ENCODE measurements around the gene TCF23. TPM values are rescaled to one million over a fixed set of nuclear protein-coding genes. Genes with fewer than 3 reads are reported as not detected.

The TCF23 gene
- total RNA-seq, 1 donor from 2014 or later = not detected

DNA sequence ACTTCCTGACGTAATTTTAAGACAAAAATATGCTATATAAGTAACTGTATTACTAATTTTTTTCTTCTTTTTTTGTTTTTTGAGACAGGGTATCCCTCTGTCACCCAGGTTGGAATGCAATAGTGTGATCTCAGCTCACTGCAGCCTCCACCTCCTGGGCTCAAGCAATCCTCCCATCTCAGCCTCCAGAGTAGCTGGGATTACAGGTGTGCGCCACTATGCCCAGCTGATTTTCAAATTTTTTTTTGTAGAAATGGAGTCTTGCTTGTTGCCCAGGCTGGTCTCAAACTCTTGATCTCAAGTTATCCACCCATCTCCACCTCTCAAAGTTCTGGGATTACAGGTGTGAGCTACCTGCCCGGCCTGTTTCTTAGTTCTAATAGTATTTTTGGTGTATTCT lies 29.7 kb downstream of the TCF23 start:
- Histone ChIP-seq H3K4me1 (ENCODE audit: insufficient read depth, low read length) (no peaks in the 10 kb centered on the region), H3K4me2 (ENCODE audit: low read length) (no peak overlapping the region), H3K9ac (ENCODE audit: low read length) (no peak overlapping the region), H3K9me3 (ENCODE audit: insufficient read depth, low read depth, low read length) (no peaks in the 10 kb centered on the region), H3K36me3 (ENCODE audit: insufficient read depth, low read length) (no peaks in the 10 kb centered on the region), H3K27me3 (ENCODE audit: insufficient read depth, low read length) (peaks cover 46% of the 10 kb centered on the region), H3K79me2 (ENCODE audit: insufficient read depth, low read length) (no peaks in the 10 kb centered on the region), H3K27ac (ENCODE audit: low read depth, low read length) (no peak overlapping the region), H3K4me3 (ENCODE audit: insufficient read depth, low read depth, low read length) (no peak overlapping the region), H2AFZ (ENCODE audit: low read depth, low read length) (no peak overlapping the region), H4K20me1 (ENCODE audit: insufficient read depth, low read length) (no peaks in the 10 kb centered on the region)
- TF ChIP-seq EZH2 (IDR thresholded peaks at IDR 0.05; ENCODE audit: insufficient read depth, low read length) = no peak
- peaks cover 3% of the 10 kb centered on the region for H3K4me1 Mint-ChIP-seq (ENCODE audit: low read depth, unreplicated experiment)
- H3K4me3 Mint-ChIP-seq (ENCODE audit: unreplicated experiment) = no peak overlapping the region
- FAIRE-seq (no peak), DNase-seq (ENCODE audit: low read depth) (no peak)
- no peak overlapping the region for H3K27ac Mint-ChIP-seq (ENCODE audit: unreplicated experiment)
- no peaks in the 10 kb centered on the region for H3K36me3 Mint-ChIP-seq (ENCODE audit: low read depth, unreplicated experiment)
- H3K27me3 Mint-ChIP-seq (ENCODE audit: low read depth, unreplicated experiment) = peaks cover 9% of the 10 kb centered on the region
- H3K9me3 Mint-ChIP-seq (ENCODE audit: unreplicated experiment) = peaks cover 4% of the 10 kb centered on the region

GRCh38 chr2:27179344-27180000 lies 30.7 kb downstream of the TCF23 start:
- Histone ChIP-seq H3K27ac (ENCODE audit: low read depth, low read length) (no peak overlapping the region), H3K9me3 (ENCODE audit: insufficient read depth, low read depth, low read length) (no peaks in the 10 kb centered on the region), H2AFZ (ENCODE audit: low read depth, low read length) (no peak overlapping the region), H3K9ac (ENCODE audit: low read length) (no peak overlapping the region), H4K20me1 (ENCODE audit: insufficient read depth, low read length) (no peaks in the 10 kb centered on the region), H3K27me3 (ENCODE audit: insufficient read depth, low read length) (peaks cover 36% of the 10 kb centered on the region), H3K36me3 (ENCODE audit: insufficient read depth, low read length) (no peaks in the 10 kb centered on the region), H3K79me2 (ENCODE audit: insufficient read depth, low read length) (no peaks in the 10 kb centered on the region), H3K4me1 (ENCODE audit: insufficient read depth, low read length) (no peaks in the 10 kb centered on the region), H3K4me3 (ENCODE audit: insufficient read depth, low read depth, low read length) (no peak overlapping the region), H3K4me2 (ENCODE audit: low read length) (no peak overlapping the region)
- Mint-ChIP-seq H3K4me1 (ENCODE audit: low read depth, unreplicated experiment) (peaks cover 3% of the 10 kb centered on the region), H3K27ac (ENCODE audit: unreplicated experiment) (no peak overlapping the region), H3K9me3 (ENCODE audit: unreplicated experiment) (peaks cover 4% of the 10 kb centered on the region), H3K27me3 (ENCODE audit: low read depth, unreplicated experiment) (peaks cover 9% of the 10 kb centered on the region), H3K36me3 (ENCODE audit: low read depth, unreplicated experiment) (no peaks in the 10 kb centered on the region), H3K4me3 (ENCODE audit: unreplicated experiment) (no peak overlapping the region)
- DNase-seq (ENCODE audit: low read depth) = no peak
- no peak for FAIRE-seq
- TF ChIP-seq EZH2 (IDR thresholded peaks at IDR 0.05; ENCODE audit: insufficient read depth, low read length) = no peak
- TF ChIP-seq, protein P1, sequence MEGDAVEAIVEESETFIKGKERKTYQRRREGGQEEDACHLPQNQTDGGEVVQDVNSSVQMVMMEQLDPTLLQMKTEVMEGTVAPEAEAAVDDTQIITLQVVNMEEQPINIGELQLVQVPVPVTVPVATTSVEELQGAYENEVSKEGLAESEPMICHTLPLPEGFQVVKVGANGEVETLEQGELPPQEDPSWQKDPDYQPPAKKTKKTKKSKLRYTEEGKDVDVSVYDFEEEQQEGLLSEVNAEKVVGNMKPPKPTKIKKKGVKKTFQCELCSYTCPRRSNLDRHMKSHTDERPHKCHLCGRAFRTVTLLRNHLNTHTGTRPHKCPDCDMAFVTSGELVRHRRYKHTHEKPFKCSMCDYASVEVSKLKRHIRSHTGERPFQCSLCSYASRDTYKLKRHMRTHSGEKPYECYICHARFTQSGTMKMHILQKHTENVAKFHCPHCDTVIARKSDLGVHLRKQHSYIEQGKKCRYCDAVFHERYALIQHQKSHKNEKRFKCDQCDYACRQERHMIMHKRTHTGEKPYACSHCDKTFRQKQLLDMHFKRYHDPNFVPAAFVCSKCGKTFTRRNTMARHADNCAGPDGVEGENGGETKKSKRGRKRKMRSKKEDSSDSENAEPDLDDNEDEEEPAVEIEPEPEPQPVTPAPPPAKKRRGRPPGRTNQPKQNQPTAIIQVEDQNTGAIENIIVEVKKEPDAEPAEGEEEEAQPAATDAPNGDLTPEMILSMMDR (IDR thresholded peaks at IDR 0.05; ENCODE audit: insufficient read depth, low read depth, low read length) = no peak

- TF ChIP-seq, protein P1 (IDR thresholded peaks at IDR 0.05; ENCODE audit: insufficient read depth, low read depth, low read length) = no peak
- TF ChIP-seq EZH2 (IDR thresholded peaks at IDR 0.05; ENCODE audit: insufficient read depth, low read length) = no peak
- H3K27ac ChIP-seq (ENCODE audit: low read depth, low read length) = no peak overlapping the region
- no peaks in the 10 kb centered on the region for H3K79me2 ChIP-seq (ENCODE audit: insufficient read depth, low read length)
- no peak overlapping the region for H3K9ac ChIP-seq (ENCODE audit: low read length)
- H3K27ac Mint-ChIP-seq (ENCODE audit: unreplicated experiment) = no peak overlapping the region
- peaks cover 4% of the 10 kb centered on the region for H3K9me3 Mint-ChIP-seq (ENCODE audit: unreplicated experiment)
- peak overlapping the region; percentile 5 for H3K4me2 ChIP-seq (ENCODE audit: low read length)
- H4K20me1 ChIP-seq (ENCODE audit: insufficient read depth, low read length) = no peaks in the 10 kb centered on the region
- FAIRE-seq = no peak
- no peak overlapping the region for H3K4me3 Mint-ChIP-seq (ENCODE audit: unreplicated experiment)
- H3K9me3 ChIP-seq (ENCODE audit: insufficient read depth, low read depth, low read length) = no peaks in the 10 kb centered on the region
- H3K4me1 ChIP-seq (ENCODE audit: insufficient read depth, low read length) = no peaks in the 10 kb centered on the region
- H2AFZ ChIP-seq (ENCODE audit: low read depth, low read length) = no peak overlapping the region
- H3K4me3 ChIP-seq (ENCODE audit: insufficient read depth, low read depth, low read length) = no peak overlapping the region
- DNase-seq (ENCODE audit: low read depth) = peak; percentile 33
- no peaks in the 10 kb centered on the region for H3K36me3 ChIP-seq (ENCODE audit: insufficient read depth, low read length)
- no peaks in the 10 kb centered on the region for H3K36me3 Mint-ChIP-seq (ENCODE audit: low read depth, unreplicated experiment)
- peaks cover 24% of the 10 kb centered on the region for H3K27me3 ChIP-seq (ENCODE audit: insufficient read depth, low read length)
- H3K4me1 Mint-ChIP-seq (ENCODE audit: low read depth, unreplicated experiment) = peaks cover 11% of the 10 kb centered on the region
- H3K27me3 Mint-ChIP-seq (ENCODE audit: low read depth, unreplicated experiment) = peaks cover 6% of the 10 kb centered on the region
Observed at GRCh38 chr2:27182346-27182745, 33.5 kb downstream of the TCF23 start.

Data from astrocyte (in vitro differentiated cells and primary cell).